ENCODE results near the gene AVP. TPM values are rescaled to one million over a fixed set of nuclear protein-coding genes. Genes with fewer than 3 reads are reported as not detected.
A peak's percentile ranks its signal among the peaks of the same experiment; 100 is the strongest.

Gene AVP
- total RNA-seq, 4 donors from 2014 or later, result not detected

- Histone ChIP-seq H3K27ac (peak within 1 kb of the TSS in 1 of 2 donors; percentile 12), H3K4me1 (no peaks in the 10 kb centered on the region), H3K27me3 (no peaks in the 10 kb centered on the region), H3K9me3 (no peaks in the 10 kb centered on the region), H3K36me3 (no peaks in the 10 kb centered on the region), H3K4me3 (peak within 1 kb of the TSS; percentile 2 to 32)
- no peak for TF ChIP-seq CTCF (IDR thresholded peaks at IDR 0.05)
- TF ChIP-seq POLR2A (IDR thresholded peaks at IDR 0.05), result no peak
- intact Hi-C loops (cut with DNase I; ENCODE audit: low total_unique reads), result no loop called here
- DNase-seq, result peak in 1 of 2 donors; percentile 42
Observed at GRCh38 chr20:3071610-3072529, 12.7 kb downstream of the AVP start, which contains the start of gene OXT. TSS of gene OXT (plus strand) at chr20:3071620. CDS start at chr20:3071656, 36 bp downstream.

GRCh38 chr20:3071266-3071609, 13.3 kb downstream of the AVP start:
- Histone ChIP-seq H3K36me3 (no peaks in the 10 kb centered on the region), H3K4me3 (peak overlapping the region; percentile 2 to 32), H3K27ac (no peak overlapping the region), H3K4me1 (no peaks in the 10 kb centered on the region), H3K27me3 (no peaks in the 10 kb centered on the region), H3K9me3 (no peaks in the 10 kb centered on the region)
- intact Hi-C loops (cut with DNase I; ENCODE audit: low total_unique reads), result no loop called here
- no peak for DNase-seq
- TF ChIP-seq POLR2A (IDR thresholded peaks at IDR 0.05) (no peak), CTCF (IDR thresholded peaks at IDR 0.05) (no peak)

GRCh38 chr20:3070725-3071124, 13.8 kb downstream of the AVP start:
- no peaks in the 10 kb centered on the region for H3K4me1 ChIP-seq
- DNase-seq, result no peak
- no peak overlapping the region for H3K27ac ChIP-seq
- H3K36me3 ChIP-seq, result no peaks in the 10 kb centered on the region
- H3K9me3 ChIP-seq, result no peaks in the 10 kb centered on the region
- intact Hi-C loops (cut with DNase I; ENCODE audit: low total_unique reads), result no loop called here
- TF ChIP-seq POLR2A (IDR thresholded peaks at IDR 0.05) (no peak), CTCF (IDR thresholded peaks at IDR 0.05) (no peak)
- no peaks in the 10 kb centered on the region for H3K27me3 ChIP-seq
- H3K4me3 ChIP-seq, result no peak overlapping the region

- Histone ChIP-seq H3K27ac (no peak overlapping the region), H3K4me3 (no peak overlapping the region), H3K27me3 (no peaks in the 10 kb centered on the region), H3K9me3 (no peaks in the 10 kb centered on the region), H3K4me1 (no peaks in the 10 kb centered on the region), H3K36me3 (no peaks in the 10 kb centered on the region)
- intact Hi-C loops (cut with DNase I; ENCODE audit: low total_unique reads), result no loop called here
- no peak for TF ChIP-seq POLR2A (IDR thresholded peaks at IDR 0.05)
- no peak for TF ChIP-seq CTCF (IDR thresholded peaks at IDR 0.05)
- no peak for DNase-seq
Observed at GRCh38 chr20:3068986-3069900, 15.3 kb downstream of the AVP start.

Measured in uterus (tissue), 4 donors.